Activated naive CD4-positive, alpha-beta T cell treated with anti-CD3 and anti-CD28 coated beads, Interleukin-2, amount 10 ng/mL, durations not matched to agents 7 days and 5 days (primary cell): ENCODE data around the gene AKT3.

Experiments used
- CTCF ChIA-PET: fragments of 350-600 bp; sonication (Branson Sonifier 250); formaldehyde crosslinking; loops from one replicate; lab custom pipeline; 2021; ENCODE audit warnings: antibody characterized with exemption; lab: Charles Lee
- DNase-seq: peaks from one replicate; pipeline ENCODE4 v3.0.0-alpha.2; 2020
- H3K27ac Mint-ChIP-seq: one replicate; pipeline ENCODE4 v1.8.0; 2021; ENCODE audit warnings: mild to moderate bottlenecking, moderate library complexity, mixed read lengths
- H3K27me3 Mint-ChIP-seq: one replicate; pipeline ENCODE4 v1.8.0; 2021; ENCODE audit warnings: mild to moderate bottlenecking, mixed read lengths
- H3K36me3 Mint-ChIP-seq: one replicate; pipeline ENCODE4 v1.8.0; 2021; ENCODE audit warnings: mixed read lengths
- H3K4me1 Mint-ChIP-seq: one replicate; pipeline ENCODE4 v1.8.0; 2021; ENCODE audit warnings: mixed read lengths
- H3K4me3 Mint-ChIP-seq: one replicate; pipeline ENCODE4 v1.8.0; 2021; ENCODE audit warnings: mild to moderate bottlenecking, moderate library complexity, mixed read lengths
- H3K9me3 Mint-ChIP-seq: one replicate; pipeline ENCODE4 v1.8.0; 2021; ENCODE audit warnings: mixed read lengths

AKT3 gene

DNA sequence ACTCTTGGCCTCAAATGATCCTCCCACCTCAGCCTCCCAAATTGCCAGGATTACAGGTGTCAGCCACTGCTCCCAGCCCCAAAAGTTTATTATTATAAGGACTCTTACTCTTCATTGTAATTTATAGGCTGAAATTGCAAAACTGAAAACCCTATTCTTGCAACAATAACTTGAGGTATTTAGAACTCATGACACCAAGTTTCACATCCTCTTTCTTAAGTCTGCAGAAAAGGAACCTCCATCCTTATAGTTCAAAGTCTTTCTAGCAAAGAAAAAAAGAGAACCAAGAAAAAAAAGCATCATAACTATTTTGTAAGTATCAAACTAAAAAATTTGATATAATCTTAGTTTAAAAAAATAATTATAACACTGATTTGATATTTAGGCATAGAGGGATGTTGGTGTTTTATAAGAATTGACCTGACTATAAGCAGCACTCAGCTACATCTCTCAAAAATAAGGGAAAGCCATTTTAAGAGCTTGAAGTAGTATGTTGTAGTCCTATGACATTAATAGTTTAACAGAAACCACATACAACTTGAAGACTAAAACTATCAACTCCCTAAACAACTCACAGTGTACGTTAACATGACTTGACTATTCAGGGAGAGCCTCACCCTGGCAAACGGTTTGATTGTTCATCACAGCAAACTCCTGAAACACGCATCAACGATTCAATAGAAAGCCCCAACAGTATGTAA lies 122.4 kb downstream of the AKT3 start:
- Mint-ChIP-seq H3K4me1 (peaks cover 6% of the 10 kb centered on the region), H3K27ac (no peak overlapping the region), H3K27me3 (no peaks in the 10 kb centered on the region), H3K36me3 (peaks cover 4% of the 10 kb centered on the region), H3K4me3 (no peak overlapping the region), H3K9me3 (no peaks in the 10 kb centered on the region)
- CTCF ChIA-PET: no interaction called here
- DNase-seq: no peak

DNA sequence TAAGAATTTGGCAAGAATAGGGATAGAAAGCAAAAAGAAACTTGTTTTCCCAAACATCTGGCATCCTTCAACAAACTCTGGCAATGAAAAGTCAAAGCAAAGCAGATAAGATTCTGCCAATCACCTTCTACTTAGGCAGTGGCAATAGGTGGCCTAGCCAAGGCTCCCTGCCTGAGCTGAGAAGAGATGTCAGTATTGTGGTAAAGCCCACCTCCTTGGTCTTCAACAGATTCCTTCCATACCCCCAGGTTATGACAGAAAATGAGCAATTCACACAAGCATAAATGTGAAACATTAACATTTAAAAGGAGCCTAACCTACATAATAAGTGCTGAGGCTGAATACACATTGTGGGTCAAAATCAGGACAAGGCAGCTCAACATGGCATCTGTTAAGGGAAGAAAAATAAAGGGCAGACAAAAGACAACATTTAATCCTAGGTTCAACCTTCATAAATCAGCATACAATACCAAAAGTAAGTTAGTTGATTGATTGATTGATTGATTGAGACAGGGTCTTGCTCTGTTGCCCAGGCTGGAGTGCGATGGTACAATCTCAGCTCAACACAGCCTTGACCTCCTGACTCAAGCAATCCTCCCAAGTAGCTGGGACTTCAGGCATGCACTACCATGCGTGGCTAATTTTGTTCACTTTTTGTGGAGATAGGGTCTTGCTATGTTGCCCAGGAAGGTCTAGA lies 123.1 kb downstream of the AKT3 start:
- H3K27me3 Mint-ChIP-seq: no peaks in the 10 kb centered on the region
- CTCF ChIA-PET: no interaction called here
- H3K27ac Mint-ChIP-seq: no peak overlapping the region
- no peak overlapping the region for H3K4me3 Mint-ChIP-seq
- H3K9me3 Mint-ChIP-seq: no peaks in the 10 kb centered on the region
- H3K4me1 Mint-ChIP-seq: peaks cover 6% of the 10 kb centered on the region
- no peak for DNase-seq
- H3K36me3 Mint-ChIP-seq: peaks cover 4% of the 10 kb centered on the region

DNA sequence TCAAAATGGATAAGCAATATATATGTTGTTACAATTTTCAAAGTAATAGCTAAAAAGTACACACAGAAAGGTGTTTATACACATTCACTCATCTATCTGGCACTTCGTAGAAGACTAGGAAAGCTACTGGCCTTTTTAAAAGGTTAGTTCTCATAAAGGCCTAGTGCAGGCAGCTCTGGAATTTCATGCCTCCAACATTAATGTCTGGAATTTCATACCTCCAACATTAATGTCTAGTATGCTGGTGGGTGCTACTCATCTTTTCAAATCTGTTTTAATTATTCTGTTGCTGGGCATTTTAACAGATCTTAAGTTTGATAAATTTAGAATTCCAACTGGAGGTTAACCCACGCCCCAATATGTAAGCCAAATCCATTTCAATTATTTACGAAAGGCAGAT lies 124.2 kb downstream of the AKT3 start:
- no peaks in the 10 kb centered on the region for H3K9me3 Mint-ChIP-seq
- peaks cover 4% of the 10 kb centered on the region for H3K36me3 Mint-ChIP-seq
- no peaks in the 10 kb centered on the region for H3K27me3 Mint-ChIP-seq
- DNase-seq: no peak
- H3K4me1 Mint-ChIP-seq: peaks cover 6% of the 10 kb centered on the region
- H3K27ac Mint-ChIP-seq: no peak overlapping the region
- H3K4me3 Mint-ChIP-seq: no peak overlapping the region
- CTCF ChIA-PET: no interaction called here

DNA sequence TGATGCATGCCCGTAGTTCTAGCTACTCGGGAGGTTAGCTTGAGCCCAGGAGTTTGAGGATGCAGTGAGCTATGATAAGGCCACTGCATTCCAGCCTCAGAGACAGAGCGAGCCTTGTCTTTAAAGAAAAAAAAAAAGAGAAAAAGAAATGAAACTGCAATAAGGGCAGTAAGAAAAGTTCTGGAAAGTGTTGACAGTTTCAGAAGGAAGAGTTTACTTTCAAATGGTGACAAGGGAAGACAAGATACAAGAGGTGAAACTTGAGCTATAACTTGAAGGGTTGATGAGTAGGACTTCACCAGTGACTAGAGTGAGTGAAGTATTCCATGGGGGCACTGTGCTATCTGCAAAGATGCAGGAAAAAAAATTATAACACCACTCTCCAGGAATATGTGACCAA lies 125.0 kb downstream of the AKT3 start:
- CTCF ChIA-PET: no interaction called here
- DNase-seq: no peak
- Mint-ChIP-seq H3K36me3 (peaks cover 2% of the 10 kb centered on the region), H3K4me1 (peaks cover 6% of the 10 kb centered on the region), H3K27me3 (no peaks in the 10 kb centered on the region), H3K9me3 (no peaks in the 10 kb centered on the region), H3K4me3 (no peak overlapping the region), H3K27ac (no peak overlapping the region)

DNA sequence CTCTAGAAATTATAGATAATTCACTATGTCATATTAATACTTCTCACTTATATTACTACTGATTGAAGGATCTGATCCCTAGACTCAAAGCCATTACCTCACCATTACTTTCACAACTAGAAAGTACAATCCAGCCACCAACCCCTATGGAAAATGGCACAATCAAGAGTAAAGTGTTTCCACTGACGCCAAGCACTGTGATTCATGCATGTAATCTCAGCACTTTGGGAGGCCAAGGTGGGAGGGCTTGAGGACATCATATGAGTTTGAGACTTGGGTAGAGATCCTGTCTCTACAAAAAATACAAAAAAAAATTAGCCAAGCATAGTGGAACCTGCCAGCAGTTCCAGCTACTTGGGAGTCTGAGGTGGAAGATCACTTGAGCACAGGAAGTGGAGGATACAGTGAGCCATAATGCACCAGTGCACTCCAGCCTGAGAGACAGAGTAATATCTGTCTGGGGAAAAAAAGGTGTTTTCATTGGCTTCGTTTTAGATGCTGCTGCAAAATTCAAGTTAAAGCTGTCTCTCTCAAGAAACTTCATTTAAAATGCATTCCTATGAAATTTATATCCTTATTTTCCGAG lies 126.5 kb downstream of the AKT3 start:
- no peak for DNase-seq
- CTCF ChIA-PET: no interaction called here
- H3K36me3 Mint-ChIP-seq: no peaks in the 10 kb centered on the region

DNA sequence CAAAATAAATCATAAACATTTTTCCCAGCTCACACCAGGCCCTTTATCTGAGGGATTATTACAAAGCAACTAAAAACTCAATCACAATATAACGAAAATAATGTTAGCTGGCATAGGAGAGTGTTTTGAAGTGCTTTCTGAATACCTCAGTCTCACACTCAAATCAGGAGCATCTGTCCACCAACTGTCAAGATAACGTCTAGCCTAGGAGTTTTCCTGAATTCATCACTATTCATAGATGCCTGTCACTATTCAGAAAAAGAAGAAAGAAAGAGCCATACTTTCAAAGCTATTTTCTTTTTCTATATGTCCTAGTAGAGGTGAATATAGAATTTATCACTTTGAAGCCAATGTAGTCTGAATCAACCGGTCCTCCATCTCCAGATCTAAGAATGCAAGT lies 127.0 kb downstream of the AKT3 start:
- H3K27me3 Mint-ChIP-seq: no peaks in the 10 kb centered on the region
- DNase-seq: no peak
- H3K27ac Mint-ChIP-seq: no peak overlapping the region
- peaks cover 4% of the 10 kb centered on the region for H3K4me1 Mint-ChIP-seq
- H3K4me3 Mint-ChIP-seq: no peak overlapping the region
- no peaks in the 10 kb centered on the region for H3K9me3 Mint-ChIP-seq
- no peaks in the 10 kb centered on the region for H3K36me3 Mint-ChIP-seq
- CTCF ChIA-PET: no interaction called here

More for the DNA sequence above, 126.5 kb downstream of the AKT3 start:
- no peak overlapping the region for H3K4me3 Mint-ChIP-seq
- peaks cover 6% of the 10 kb centered on the region for H3K4me1 Mint-ChIP-seq
- no peaks in the 10 kb centered on the region for H3K9me3 Mint-ChIP-seq
- no peaks in the 10 kb centered on the region for H3K27me3 Mint-ChIP-seq
- no peak overlapping the region for H3K27ac Mint-ChIP-seq

DNA sequence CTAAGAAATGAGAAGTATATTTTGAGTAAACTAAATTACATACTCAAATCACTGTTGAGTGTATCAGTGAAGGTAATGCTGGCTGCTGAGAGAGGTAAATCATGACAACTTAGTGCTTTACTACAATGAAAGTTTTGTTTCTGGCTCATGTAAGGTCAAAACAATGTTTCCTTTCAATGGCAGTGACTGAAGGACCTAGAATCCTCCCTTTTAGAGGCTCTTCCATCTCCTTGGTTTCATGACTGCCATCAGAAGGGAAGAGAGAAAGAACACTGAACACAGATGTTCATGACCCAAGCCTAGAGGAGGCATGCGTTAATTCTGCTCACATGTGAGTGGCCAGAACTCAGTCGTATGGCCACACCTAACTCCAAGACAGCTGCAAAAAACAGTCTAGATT lies 130.6 kb downstream of the AKT3 start:
- Mint-ChIP-seq H3K27ac (no peak overlapping the region), H3K36me3 (no peaks in the 10 kb centered on the region), H3K4me1 (no peaks in the 10 kb centered on the region), H3K4me3 (no peak overlapping the region), H3K27me3 (no peaks in the 10 kb centered on the region), H3K9me3 (no peaks in the 10 kb centered on the region)
- no peak for DNase-seq
- CTCF ChIA-PET: no interaction called here

DNA sequence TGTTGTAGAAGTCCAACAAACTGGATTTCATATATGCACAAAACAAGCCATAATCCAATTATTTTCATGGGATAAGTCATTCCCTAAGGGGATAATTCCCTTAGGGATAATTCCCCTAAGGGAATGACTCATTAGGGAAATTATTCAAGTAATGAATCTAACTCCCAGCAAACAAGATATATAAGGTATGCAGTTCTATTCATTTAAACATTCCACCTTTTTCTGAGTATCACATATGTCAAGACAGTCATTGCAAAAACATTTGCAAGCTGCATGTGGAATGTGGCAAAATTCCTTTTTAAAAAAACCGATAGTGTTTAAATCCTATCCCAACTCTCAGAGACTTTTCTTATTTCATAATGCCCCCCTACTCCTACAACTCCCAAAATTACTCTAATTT lies 131.2 kb downstream of the AKT3 start:
- CTCF ChIA-PET: no interaction called here
- H3K4me3 Mint-ChIP-seq: no peak overlapping the region
- H3K27me3 Mint-ChIP-seq: no peaks in the 10 kb centered on the region
- no peaks in the 10 kb centered on the region for H3K36me3 Mint-ChIP-seq
- DNase-seq: no peak
- H3K4me1 Mint-ChIP-seq: no peaks in the 10 kb centered on the region
- no peak overlapping the region for H3K27ac Mint-ChIP-seq
- no peaks in the 10 kb centered on the region for H3K9me3 Mint-ChIP-seq

DNA sequence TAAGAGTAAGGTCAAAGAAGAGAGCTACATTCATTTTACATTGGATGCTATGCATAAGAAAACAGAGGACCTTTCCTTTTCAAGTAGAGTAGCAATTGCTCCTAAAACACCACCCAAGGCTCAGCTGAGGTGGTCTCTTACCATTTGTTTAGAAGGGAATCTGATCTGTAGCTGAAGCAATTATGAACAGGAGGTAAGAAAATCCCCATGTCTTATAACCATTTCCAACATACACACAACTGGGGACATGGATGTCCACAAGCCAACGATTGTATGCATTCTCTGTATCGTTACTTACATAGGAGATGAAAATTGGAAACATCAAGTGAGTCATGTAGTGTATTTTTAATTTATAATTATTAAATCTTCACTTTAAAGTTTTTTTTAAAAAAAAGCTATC lies 132.0 kb downstream of the AKT3 start:
- Mint-ChIP-seq H3K27me3 (no peaks in the 10 kb centered on the region), H3K9me3 (no peaks in the 10 kb centered on the region), H3K4me1 (no peaks in the 10 kb centered on the region), H3K4me3 (no peak overlapping the region), H3K27ac (no peak overlapping the region), H3K36me3 (no peaks in the 10 kb centered on the region)
- DNase-seq: no peak
- CTCF ChIA-PET: no interaction called here

DNA sequence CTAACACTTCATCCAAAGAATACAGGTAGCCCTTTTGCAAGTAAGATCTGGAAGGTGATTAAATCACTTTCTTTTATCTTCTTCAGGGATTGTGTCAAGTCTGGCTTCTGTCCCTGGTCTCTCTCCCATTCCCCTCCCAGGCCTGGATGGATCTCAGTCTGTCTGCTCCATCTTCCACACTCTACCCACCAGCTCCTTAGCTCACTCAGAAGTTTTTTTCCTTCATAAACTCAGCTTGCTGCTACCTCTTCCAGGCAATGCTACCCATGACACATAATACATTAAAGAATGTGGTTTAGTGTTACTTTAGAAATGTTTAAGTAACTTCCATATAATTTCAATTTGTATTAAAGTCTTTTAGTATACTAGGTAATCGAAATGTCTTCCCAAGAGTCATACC lies 133.1 kb downstream of the AKT3 start:
- Mint-ChIP-seq H3K9me3 (no peaks in the 10 kb centered on the region), H3K27me3 (no peaks in the 10 kb centered on the region), H3K4me3 (no peak overlapping the region), H3K4me1 (no peaks in the 10 kb centered on the region), H3K27ac (no peak overlapping the region), H3K36me3 (no peaks in the 10 kb centered on the region)
- CTCF ChIA-PET: no interaction called here
- no peak for DNase-seq

DNA sequence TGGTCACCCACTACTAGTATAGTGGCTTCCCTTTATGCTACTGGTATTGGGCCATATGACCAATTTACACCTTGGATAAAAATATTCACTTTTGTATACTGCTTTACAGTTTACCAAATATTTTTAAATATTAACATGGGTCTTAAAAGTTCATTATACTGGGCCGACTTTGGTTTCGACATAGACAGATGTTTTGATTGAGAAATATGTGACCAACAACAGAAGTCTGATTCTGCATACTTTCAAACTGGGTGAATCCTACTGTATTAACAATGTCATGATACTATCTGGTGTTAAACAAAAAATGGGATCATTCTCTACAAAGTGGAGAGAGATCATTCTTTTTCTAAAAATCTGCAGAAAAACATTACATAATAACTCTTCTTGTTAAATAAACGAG lies 134.8 kb downstream of the AKT3 start:
- CTCF ChIA-PET: no interaction called here
- DNase-seq: no peak
- Mint-ChIP-seq H3K4me3 (no peak overlapping the region), H3K4me1 (peaks cover 4% of the 10 kb centered on the region), H3K9me3 (no peaks in the 10 kb centered on the region), H3K27me3 (no peaks in the 10 kb centered on the region), H3K27ac (no peak overlapping the region), H3K36me3 (no peaks in the 10 kb centered on the region)

DNA sequence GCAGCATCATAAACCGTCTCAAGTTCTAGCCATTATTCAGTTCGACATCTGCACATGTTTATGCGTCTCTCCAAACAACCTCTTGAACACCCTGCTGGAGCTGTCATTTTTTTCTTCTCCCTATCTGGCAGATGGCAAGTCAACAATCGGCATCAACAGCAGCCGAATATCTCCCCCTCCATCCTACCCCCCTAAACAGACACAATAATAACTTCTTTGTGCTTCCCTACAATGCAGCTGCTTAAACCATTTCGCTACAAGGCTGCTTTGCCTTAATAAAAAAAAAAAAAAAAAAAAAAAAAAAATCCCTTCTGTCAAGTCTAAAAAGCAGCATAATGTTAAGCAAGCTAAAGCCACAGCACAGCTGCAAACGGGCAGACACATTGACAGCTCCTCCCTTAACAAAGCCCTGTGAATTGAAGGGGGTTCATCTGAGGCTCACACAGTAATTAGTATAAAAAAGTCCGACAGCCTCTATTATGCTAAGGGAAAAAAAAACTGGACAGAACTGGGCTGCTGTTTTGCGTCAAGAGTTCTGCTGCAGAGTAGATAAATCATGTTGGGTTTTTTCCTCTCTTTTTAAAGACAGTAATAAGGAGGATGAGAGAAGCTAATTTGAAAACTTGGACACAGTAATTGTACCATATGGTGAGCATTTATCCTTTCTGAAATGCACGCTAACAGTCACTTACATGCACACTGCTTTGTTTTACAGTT lies 136.4 kb downstream of the AKT3 start:
- no peak overlapping the region for H3K4me3 Mint-ChIP-seq
- no peak for DNase-seq
- no peaks in the 10 kb centered on the region for H3K36me3 Mint-ChIP-seq
- H3K27me3 Mint-ChIP-seq: no peaks in the 10 kb centered on the region
- H3K4me1 Mint-ChIP-seq: peaks cover 4% of the 10 kb centered on the region
- H3K27ac Mint-ChIP-seq: no peak overlapping the region
- CTCF ChIA-PET: interaction anchor here (0.6 to 0.7 kb wide), 2 partner anchors 86 to 915 kb away, joined by 3 read pairs; no protein-coding TSS in a partner anchor
- H3K9me3 Mint-ChIP-seq: no peaks in the 10 kb centered on the region

DNA sequence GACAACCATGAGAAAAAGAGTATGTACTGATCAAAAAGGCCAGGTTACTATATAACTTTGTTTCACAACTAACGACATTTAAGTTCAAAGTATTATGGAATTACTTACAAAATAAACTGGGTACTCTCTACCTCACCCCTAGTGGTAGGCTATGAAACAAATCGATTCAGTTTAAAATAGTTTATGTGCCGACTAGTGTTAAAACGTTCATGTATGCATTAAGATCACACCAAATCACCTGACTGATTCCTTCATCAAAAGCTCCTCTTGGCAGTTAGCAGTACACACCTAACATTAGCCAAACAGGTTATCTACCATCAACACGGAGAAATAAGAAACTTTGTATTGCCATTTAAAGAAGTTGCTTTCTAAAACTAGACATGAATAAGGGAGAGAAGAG lies 137.1 kb downstream of the AKT3 start:
- Mint-ChIP-seq H3K36me3 (no peaks in the 10 kb centered on the region), H3K9me3 (no peaks in the 10 kb centered on the region), H3K27me3 (no peaks in the 10 kb centered on the region), H3K4me3 (no peak overlapping the region), H3K4me1 (peaks cover 4% of the 10 kb centered on the region), H3K27ac (no peak overlapping the region)
- CTCF ChIA-PET: no interaction called here
- no peak for DNase-seq

DNA sequence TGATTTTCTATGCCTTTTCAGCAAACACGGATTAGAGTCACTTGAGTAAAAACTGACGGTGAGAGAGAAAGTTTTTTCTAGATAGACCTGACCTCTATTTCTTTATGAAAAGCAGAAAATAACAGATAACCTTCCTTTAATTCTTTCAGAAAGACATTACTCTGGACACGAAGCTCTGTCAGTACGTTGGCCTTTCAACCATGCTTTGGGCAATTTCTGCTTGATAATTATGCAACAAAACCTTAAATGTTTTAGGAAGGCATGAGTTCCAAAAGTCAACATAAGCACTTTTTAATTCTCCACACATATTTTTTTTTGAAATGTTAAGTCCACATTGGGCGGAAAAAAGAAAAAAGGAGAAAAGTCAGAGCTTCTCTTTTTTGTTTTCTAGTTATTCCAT lies 137.8 kb downstream of the AKT3 start:
- H3K9me3 Mint-ChIP-seq: no peaks in the 10 kb centered on the region
- H3K4me1 Mint-ChIP-seq: peaks cover 4% of the 10 kb centered on the region
- no peak for DNase-seq
- H3K36me3 Mint-ChIP-seq: no peaks in the 10 kb centered on the region
- H3K27me3 Mint-ChIP-seq: no peaks in the 10 kb centered on the region
- no peak overlapping the region for H3K4me3 Mint-ChIP-seq
- H3K27ac Mint-ChIP-seq: no peak overlapping the region
- CTCF ChIA-PET: no interaction called here
